Esophagus squamous epithelium (tissue), 4 donors: ENCODE results near the gene GRK1.

Source experiments
- CTCF ChIP-seq, 6 experiments: fragments of 450-650 bp in 4 of 6; fragments of 200-600 bp in 2 of 6; sonication (generic) in 2 of 6; IDR thresholded peaks; one replicate each; pipeline ENCODE4 v1.5.1; 2016 to 2019; ENCODE audit warnings: antibody characterized with exemption in 6 of 6, mild to moderate bottlenecking in 4 of 6, moderate library complexity in 4 of 6
- POLR2A ChIP-seq, 4 donors: fragments of 450-650 bp; IDR thresholded peaks; one replicate each; pipeline ENCODE4 v1.6.1; 2017; ENCODE audit warnings: antibody characterized with exemption in 4 of 4, mild to moderate bottlenecking in 4 of 4, moderate library complexity in 3 of 4

DNA sequence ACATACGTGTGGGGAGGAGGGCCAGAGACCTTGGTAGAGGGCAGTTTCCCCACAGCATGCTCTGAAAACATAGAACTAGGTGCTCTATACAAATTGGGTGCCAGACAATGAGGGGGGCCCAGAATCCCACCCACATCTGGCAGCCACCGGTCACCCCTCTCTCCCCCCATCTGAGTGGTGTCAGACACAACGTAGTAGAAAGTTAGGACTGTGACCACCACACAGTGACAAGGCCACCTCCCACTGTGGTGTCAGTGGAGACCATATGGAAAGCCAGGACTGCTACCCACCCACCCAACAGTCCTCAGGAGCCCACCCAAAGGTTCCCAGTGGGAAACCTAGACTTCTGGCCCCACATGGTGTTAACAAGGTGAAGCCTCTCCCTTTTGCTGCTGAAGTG is 7.0 kb upstream of the GRK1 start:
- TF ChIP-seq CTCF (IDR thresholded peaks at IDR 0.05) (no peak), POLR2A (IDR thresholded peaks at IDR 0.05) (no peak)
